HepG2 (cell line): ENCODE results near the gene NOVA2. TPM values are rescaled to one million over a fixed set of nuclear protein-coding genes. Genes with fewer than 3 reads are reported as not detected.

Source experiments
- ARHGAP35 ChIP-seq: sonication (generic); formaldehyde crosslinking; IDR thresholded peaks from 2 replicates; pipeline ENCODE4 v1.9.0; 2022; ENCODE audit warnings: mild to moderate bottlenecking, inconsistent platforms, moderate library complexity, missing genetic modification reagents, borderline replicate concordance
- BORCS8-MEF2B ChIP-seq: sonication (generic); formaldehyde crosslinking; IDR thresholded peaks from 2 replicates; pipeline ENCODE4 v1.8.0; 2022; ENCODE audit warnings: mild to moderate bottlenecking, missing genetic modification reagents
- ERF ChIP-seq: IDR thresholded peaks from 2 replicates; pipeline ENCODE4 v1.6.1; 2018; ENCODE audit warnings: missing biosample characterization, missing genetic modification reagents
- HHEX ChIP-seq: IDR thresholded peaks from 2 replicates; pipeline ENCODE4 v1.6.1; 2016; ENCODE audit warnings: control low read depth
- KDM2A ChIP-seq: sonication (generic); formaldehyde crosslinking; IDR thresholded peaks from 2 replicates; pipeline ENCODE4 v1.4.0; 2020; ENCODE audit warnings: low read depth, missing genetic modification reagents, borderline replicate concordance
- KDM5B ChIP-seq: sonication (generic); formaldehyde crosslinking; IDR thresholded peaks from 2 replicates; pipeline ENCODE4 v1.4.0; 2020; ENCODE audit warnings: missing genetic modification reagents, mild to moderate bottlenecking, borderline replicate concordance
- MIXL1 ChIP-seq: IDR thresholded peaks from 2 replicates; pipeline ENCODE4 v1.6.1; 2016
- NFKB2 ChIP-seq: sonication (generic); formaldehyde crosslinking; IDR thresholded peaks from 2 replicates; pipeline ENCODE4 v1.4.0; 2020; ENCODE audit warnings: missing genetic modification reagents, borderline replicate concordance
- SALL1 ChIP-seq: sonication (generic); formaldehyde crosslinking; IDR thresholded peaks from 2 replicates; pipeline ENCODE4 v1.8.0; 2022; ENCODE audit warnings: mild to moderate bottlenecking, missing genetic modification reagents
- SMAD3 ChIP-seq: sonication (generic); formaldehyde crosslinking; IDR thresholded peaks from 2 replicates; pipeline ENCODE4 v1.4.0; 2020; ENCODE audit warnings: missing genetic modification reagents
- SPEN ChIP-seq: sonication (generic); formaldehyde crosslinking; IDR thresholded peaks from 2 replicates; pipeline ENCODE4 v1.5.1; 2020; ENCODE audit warnings: low read depth, mild to moderate bottlenecking, missing genetic modification reagents
- TBX2 ChIP-seq: sonication (generic); formaldehyde crosslinking; IDR thresholded peaks from 2 replicates; pipeline ENCODE4 v1.5.0; 2020; ENCODE audit warnings: missing genetic modification reagents, mild to moderate bottlenecking, borderline replicate concordance
- ZFP37 ChIP-seq: sonication (generic); formaldehyde crosslinking; IDR thresholded peaks from 2 replicates; pipeline ENCODE4 v1.4.0; 2020; ENCODE audit warnings: missing genetic modification reagents, borderline replicate concordance
- ZNF124 ChIP-seq: sonication (generic); formaldehyde crosslinking; IDR thresholded peaks from 2 replicates; pipeline ENCODE4 v1.4.0; 2020; ENCODE audit warnings: missing genetic modification reagents
- ZNF790 ChIP-seq: sonication (generic); formaldehyde crosslinking; IDR thresholded peaks from 2 replicates; pipeline ENCODE4 v1.8.0; 2022; ENCODE audit warnings: missing genetic modification reagents, mild to moderate bottlenecking, borderline replicate concordance
- ZNF878 ChIP-seq: sonication (generic); formaldehyde crosslinking; IDR thresholded peaks from 2 replicates; pipeline ENCODE4 v1.8.1; 2023; ENCODE audit warnings: mild to moderate bottlenecking, missing genetic modification reagents, moderate library complexity
- ZSCAN9 ChIP-seq: IDR thresholded peaks from 2 replicates; pipeline ENCODE4 v1.6.1; 2016; ENCODE audit warnings: borderline replicate concordance
- polyA plus RNA-seq, 8 experiments: library from polyadenylated mRNA; depleted of rRNA in 3 of 8; stranded (reverse) in 7 of 8; unstranded in 1 of 8; fragments of >200 nt; fragmentation: Illumina TruSeq in 4 of 8; extraction: Trizol in 4 of 8; gene quantifications; 2 replicates each; pipeline versions ENCODE4 v1.2.1 to v1.2.3, GENCODE V29; 2011 to 2016; ENCODE audit warnings: low read depth in 4 of 8, missing spikeins in 1 of 8, mixed read lengths in 1 of 8; ENCODE audit not compliant: insufficient read depth in 1 of 8
- total RNA-seq, 5 experiments: library from RNA; depleted of rRNA; stranded (reverse); fragments of >200 nt; fragmentation: Illumina TruSeq; extraction: Trizol; gene quantifications; 2 replicates each; pipeline ENCODE4 v1.2.3, GENCODE V29; 2016; ENCODE audit warnings: low read depth in 1 of 5
- TF ChIP-seq, protein P1 (sequence below): sonication (generic); formaldehyde crosslinking; IDR thresholded peaks from 2 replicates; pipeline ENCODE4 v1.4.0; 2020; ENCODE audit warnings: missing genetic modification reagents
- TF ChIP-seq, protein P2 (sequence below): sonication (generic); formaldehyde crosslinking; conservative IDR thresholded peaks from 2 replicates; pipeline ENCODE4 v1.4.0; 2020; ENCODE audit warnings: missing genetic modification reagents
- TF ChIP-seq, protein P3 (sequence below): sonication (generic); formaldehyde crosslinking; IDR thresholded peaks from 2 replicates; pipeline ENCODE4 v1.8.0; 2022; ENCODE audit warnings: missing genetic modification reagents, mild to moderate bottlenecking, moderate library complexity, borderline replicate concordance
- TF ChIP-seq, protein P4 (sequence below): sonication (generic); formaldehyde crosslinking; IDR thresholded peaks from 2 replicates; pipeline ENCODE4 v1.8.1; 2023; ENCODE audit warnings: mild to moderate bottlenecking, missing genetic modification reagents, borderline replicate concordance

NOVA2 gene
- total and polyA plus RNA-seq, 2 of the 13 experiments (the other 11 are each of a cell fraction or from before 2014, with no cell fraction given): not detected

DNA sequence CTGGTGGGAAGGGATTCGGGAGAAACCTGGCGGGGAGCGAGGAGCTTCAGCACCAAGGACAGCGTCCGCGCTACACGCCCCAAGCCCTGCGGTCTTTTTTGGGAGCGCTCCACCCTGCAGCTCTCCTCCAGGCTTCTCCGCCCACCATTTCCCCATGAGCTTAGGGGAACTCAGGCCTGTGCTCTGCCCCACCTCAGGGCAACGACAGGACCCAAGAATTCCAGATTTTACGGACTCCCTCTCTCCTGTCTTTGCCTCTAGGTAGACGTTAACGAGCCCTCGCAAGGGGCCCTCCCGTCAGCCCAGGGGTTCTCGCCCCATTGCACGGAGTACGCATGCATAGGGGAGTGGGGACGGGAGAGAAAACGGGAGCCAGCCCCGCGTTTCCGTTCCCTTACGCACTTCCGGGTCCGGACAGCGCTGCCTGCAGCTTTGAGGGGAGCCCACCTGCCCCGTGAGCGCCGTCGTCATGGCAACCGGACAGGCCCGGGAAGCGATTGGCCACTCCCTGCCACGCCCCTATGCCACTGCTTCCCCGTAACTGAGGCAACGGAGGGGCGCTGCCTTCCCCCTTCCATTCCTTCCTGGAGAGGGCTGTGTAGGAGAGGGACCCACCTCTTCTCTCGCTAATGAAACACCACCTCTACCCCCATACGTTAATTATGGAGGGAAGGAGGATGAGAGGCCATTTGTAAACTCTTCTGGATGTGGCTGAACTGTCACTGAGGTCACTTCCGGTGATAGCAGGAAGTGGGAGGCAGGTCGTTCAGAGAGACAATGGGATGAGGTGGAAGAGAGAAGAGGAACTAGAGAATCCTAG lies 20.8 kb downstream of the NOVA2 start (continued):
- TF ChIP-seq, protein P1, sequence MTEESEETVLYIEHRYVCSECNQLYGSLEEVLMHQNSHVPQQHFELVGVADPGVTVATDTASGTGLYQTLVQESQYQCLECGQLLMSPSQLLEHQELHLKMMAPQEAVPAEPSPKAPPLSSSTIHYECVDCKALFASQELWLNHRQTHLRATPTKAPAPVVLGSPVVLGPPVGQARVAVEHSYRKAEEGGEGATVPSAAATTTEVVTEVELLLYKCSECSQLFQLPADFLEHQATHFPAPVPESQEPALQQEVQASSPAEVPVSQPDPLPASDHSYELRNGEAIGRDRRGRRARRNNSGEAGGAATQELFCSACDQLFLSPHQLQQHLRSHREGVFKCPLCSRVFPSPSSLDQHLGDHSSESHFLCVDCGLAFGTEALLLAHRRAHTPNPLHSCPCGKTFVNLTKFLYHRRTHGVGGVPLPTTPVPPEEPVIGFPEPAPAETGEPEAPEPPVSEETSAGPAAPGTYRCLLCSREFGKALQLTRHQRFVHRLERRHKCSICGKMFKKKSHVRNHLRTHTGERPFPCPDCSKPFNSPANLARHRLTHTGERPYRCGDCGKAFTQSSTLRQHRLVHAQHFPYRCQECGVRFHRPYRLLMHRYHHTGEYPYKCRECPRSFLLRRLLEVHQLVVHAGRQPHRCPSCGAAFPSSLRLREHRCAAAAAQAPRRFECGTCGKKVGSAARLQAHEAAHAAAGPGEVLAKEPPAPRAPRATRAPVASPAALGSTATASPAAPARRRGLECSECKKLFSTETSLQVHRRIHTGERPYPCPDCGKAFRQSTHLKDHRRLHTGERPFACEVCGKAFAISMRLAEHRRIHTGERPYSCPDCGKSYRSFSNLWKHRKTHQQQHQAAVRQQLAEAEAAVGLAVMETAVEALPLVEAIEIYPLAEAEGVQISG (CRISPR knock-in tag): peak; percentile 56
- TF ChIP-seq NFKB2 (CRISPR knock-in tag) (peak; percentile 87; the same call in 1 of the 2 replicates), TBX2 (CRISPR knock-in tag) (0 out of 2 replicates have a peak, but pooled peaks have one; percentile 18), SALL1 (CRISPR knock-in tag) (peak; percentile 75), ERF (0 out of 2 replicates have a peak, but pooled peaks have one; percentile 63), SPEN (0 out of 2 replicates have a peak, but pooled peaks have one; percentile 20), ZNF124 (CRISPR knock-in tag) (0 out of 2 replicates have a peak, but pooled peaks have one; percentile 38), ZNF878 (0 out of 2 replicates have a peak, but pooled peaks have one; percentile 27), SMAD3 (CRISPR knock-in tag) (0 out of 2 replicates have a peak, but pooled peaks have one; percentile 50), KDM2A (CRISPR knock-in tag) (peak; percentile 37; the same call in 1 of the 2 replicates), BORCS8-MEF2B (CRISPR knock-in tag) (peak; percentile 59; the same call in 1 of the 2 replicates), ZNF790 (peak; percentile 46; the same call in 1 of the 2 replicates), MIXL1 (CRISPR knock-in tag) (no peak), HHEX (CRISPR knock-in tag) (no peak), ARHGAP35 (CRISPR knock-in tag) (no peak), ZSCAN9 (CRISPR knock-in tag) (peak; percentile 87), ZFP37 (CRISPR knock-in tag) (peak; percentile 28; the same call in 1 of the 2 replicates), KDM5B (CRISPR knock-in tag) (peak; percentile 53; the same call in 1 of the 2 replicates)
- TF ChIP-seq, protein P2, sequence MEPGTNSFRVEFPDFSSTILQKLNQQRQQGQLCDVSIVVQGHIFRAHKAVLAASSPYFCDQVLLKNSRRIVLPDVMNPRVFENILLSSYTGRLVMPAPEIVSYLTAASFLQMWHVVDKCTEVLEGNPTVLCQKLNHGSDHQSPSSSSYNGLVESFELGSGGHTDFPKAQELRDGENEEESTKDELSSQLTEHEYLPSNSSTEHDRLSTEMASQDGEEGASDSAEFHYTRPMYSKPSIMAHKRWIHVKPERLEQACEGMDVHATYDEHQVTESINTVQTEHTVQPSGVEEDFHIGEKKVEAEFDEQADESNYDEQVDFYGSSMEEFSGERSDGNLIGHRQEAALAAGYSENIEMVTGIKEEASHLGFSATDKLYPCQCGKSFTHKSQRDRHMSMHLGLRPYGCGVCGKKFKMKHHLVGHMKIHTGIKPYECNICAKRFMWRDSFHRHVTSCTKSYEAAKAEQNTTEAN (CRISPR knock-in tag): 0 out of 2 replicates have a peak, but pooled peaks have one; percentile 37
- TF ChIP-seq, protein P3, sequence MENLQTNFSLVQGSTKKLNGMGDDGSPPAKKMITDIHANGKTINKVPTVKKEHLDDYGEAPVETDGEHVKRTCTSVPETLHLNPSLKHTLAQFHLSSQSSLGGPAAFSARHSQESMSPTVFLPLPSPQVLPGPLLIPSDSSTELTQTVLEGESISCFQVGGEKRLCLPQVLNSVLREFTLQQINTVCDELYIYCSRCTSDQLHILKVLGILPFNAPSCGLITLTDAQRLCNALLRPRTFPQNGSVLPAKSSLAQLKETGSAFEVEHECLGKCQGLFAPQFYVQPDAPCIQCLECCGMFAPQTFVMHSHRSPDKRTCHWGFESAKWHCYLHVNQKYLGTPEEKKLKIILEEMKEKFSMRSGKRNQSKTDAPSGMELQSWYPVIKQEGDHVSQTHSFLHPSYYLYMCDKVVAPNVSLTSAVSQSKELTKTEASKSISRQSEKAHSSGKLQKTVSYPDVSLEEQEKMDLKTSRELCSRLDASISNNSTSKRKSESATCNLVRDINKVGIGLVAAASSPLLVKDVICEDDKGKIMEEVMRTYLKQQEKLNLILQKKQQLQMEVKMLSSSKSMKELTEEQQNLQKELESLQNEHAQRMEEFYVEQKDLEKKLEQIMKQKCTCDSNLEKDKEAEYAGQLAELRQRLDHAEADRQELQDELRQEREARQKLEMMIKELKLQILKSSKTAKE (CRISPR knock-in tag): no peak
- TF ChIP-seq, protein P4, sequence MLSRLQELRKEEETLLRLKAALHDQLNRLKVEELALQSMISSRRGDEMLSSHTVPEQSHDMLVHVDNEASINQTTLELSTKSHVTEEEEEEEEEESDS (CRISPR knock-in tag): 0 out of 2 replicates have a peak, but pooled peaks have one; percentile 44
